K562 (cell line): ENCODE measurements around the gene PRPSAP2. TPM values are rescaled to one million over a fixed set of nuclear protein-coding genes. Genes with fewer than 3 reads are reported as not detected.

Experiments used
- ARID1B ChIP-seq: fragments of 450-650 bp; IDR thresholded peaks from 2 replicates; pipeline ENCODE4 v1.6.1; 2016; ENCODE audit warnings: antibody characterized with exemption, mild to moderate bottlenecking, inconsistent platforms
- BDP1 ChIP-seq: IDR thresholded peaks from 3 replicates; pipeline ENCODE4 v1.6.1; 2011; ENCODE audit not compliant: insufficient read length, insufficient read depth
- BRCA1 ChIP-seq, 2 experiments: fragments of 450-650 bp in 1 of 2; sonication (generic) in 1 of 2; formaldehyde crosslinking in 1 of 2; IDR thresholded peaks; 2 replicates each; pipeline versions ENCODE4 v1.5.0 to v1.6.1; 2017 to 2020; ENCODE audit warnings: mild to moderate bottlenecking in 1 of 2, missing genetic modification reagents in 1 of 2
- DPF2 ChIP-seq: fragments of 450-650 bp; IDR thresholded peaks from 2 replicates; pipeline ENCODE4 v1.6.1; 2016
- HINFP ChIP-seq: fragments of 450-650 bp; conservative IDR thresholded peaks from 2 replicates; pipeline ENCODE4 v1.6.1; 2016; ENCODE audit warnings: missing genetic modification characterization, low read depth, mild to moderate bottlenecking, control low read depth, missing compliant biosample characterization
- MIER1 ChIP-seq: fragments of 450-650 bp; IDR thresholded peaks from 2 replicates; pipeline ENCODE4 v1.6.1; 2016; ENCODE audit warnings: antibody characterized with exemption, mild to moderate bottlenecking, low read depth
- SETDB1 ChIP-seq: IDR thresholded peaks from one replicate; pipeline ENCODE4 v1.6.1; 2012; ENCODE audit warnings: low read length, control low read depth, inconsistent platforms
- SMAD1 ChIP-seq: fragments of 150-350 bp; IDR thresholded peaks from 2 replicates; pipeline ENCODE4 v1.6.1; 2014; ENCODE audit warnings: low read length, low read depth; ENCODE audit not compliant: partially characterized antibody
- SMARCA5 ChIP-seq: fragments of 450-650 bp; IDR thresholded peaks from 2 replicates; pipeline ENCODE4 v1.6.1; 2016
- ZNF232 ChIP-seq: sonication (generic); formaldehyde crosslinking; IDR thresholded peaks from 2 replicates; pipeline ENCODE4 v1.8.0; 2022; ENCODE audit warnings: mild to moderate bottlenecking, missing genetic modification reagents
- ZNF354B ChIP-seq: fragments of 250-450 bp; sonication (Bioruptor Pico); IDR thresholded peaks from 2 replicates; pipeline ENCODE4 v1.4.0; 2020
- ZNF668 ChIP-seq: fragments of 250-450 bp; sonication (Bioruptor Pico); IDR thresholded peaks from 2 replicates; pipeline ENCODE4 v1.8.0; 2022; ENCODE audit warnings: mild to moderate bottlenecking, inconsistent platforms
- polyA plus RNA-seq, 8 experiments: library from polyadenylated mRNA; depleted of rRNA in 4 of 8; stranded (reverse) in 5 of 8; unstranded in 3 of 8; fragments of >200 nt; fragmentation: Nextera tagmentation in 2 of 8; fragmentation: Illumina TruSeq in 1 of 8; extraction: Ambion mirVana in 2 of 8; extraction: Trizol in 1 of 8; gene quantifications; 2 replicates each; pipeline versions ENCODE4 v1.2.1 to v1.2.3, GENCODE V29; 2011 to 2014; ENCODE audit warnings: inconsistent platforms in 1 of 8, missing spikeins in 1 of 8
- total RNA-seq, 7 experiments: library from RNA; depleted of rRNA in 6 of 7; stranded (reverse); fragments of >200 nt in 6 of 7; fragmentation: Illumina TruSeq in 2 of 7; extraction: Trizol in 2 of 7; gene quantifications; 2 replicates each; pipeline versions ENCODE4 v1.2.1 to v1.2.3, GENCODE V29; 2011 to 2021; ENCODE audit warnings: low replicate concordance in 1 of 7
- TF ChIP-seq, protein P1 (sequence below): IDR thresholded peaks from 3 replicates; pipeline ENCODE4 v1.6.1; 2011; ENCODE audit warnings: borderline replicate concordance, mild to moderate bottlenecking; ENCODE audit not compliant: insufficient read length, insufficient read depth
- TF ChIP-seq, protein P2 (sequence below): sonication (generic); IDR thresholded peaks from 2 replicates; pipeline ENCODE4 v1.6.1; 2016
- TF ChIP-seq, protein P3 (sequence below): fragments of 250-450 bp; sonication (Bioruptor Pico); IDR thresholded peaks from 2 replicates; pipeline ENCODE4 v1.8.0; 2022; ENCODE audit warnings: moderate library complexity, mild to moderate bottlenecking, inconsistent platforms

Gene PRPSAP2
- total and polyA plus RNA-seq, 9 of the 15 experiments (the other 6 are each of a cell fraction or from before 2014, with no cell fraction given): 15.5 to 56.7 (median 35.7) TPM

DNA sequence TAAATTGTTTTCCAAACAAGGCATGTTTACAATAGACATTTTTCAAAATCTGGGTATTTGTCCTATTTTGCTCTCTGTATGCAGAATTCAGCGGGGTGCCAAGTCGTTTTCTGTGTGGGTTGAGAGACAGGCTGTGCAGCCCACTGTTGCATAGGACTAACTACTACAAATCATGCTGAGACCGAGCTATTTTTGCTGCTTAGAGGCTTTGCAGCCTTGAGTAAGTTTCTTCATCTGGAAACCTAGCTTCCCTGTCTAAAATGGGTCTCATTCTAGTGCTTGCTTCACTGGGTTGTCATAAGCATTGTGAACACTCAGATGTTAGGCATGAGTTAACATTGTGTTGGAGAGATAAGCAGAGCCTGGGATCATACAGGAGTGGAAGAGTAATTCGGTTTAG lies 1.3 kb downstream of the PRPSAP2 start (continued):
- TF ChIP-seq MIER1: no peak
- no peak for TF ChIP-seq ZNF354B (CRISPR knock-in tag)
- TF ChIP-seq DPF2: 0 out of 2 replicates have a peak, but pooled peaks have one; percentile 32
- TF ChIP-seq BRCA1 (IDR thresholded peaks at IDR 0.05): no peak
- no peak for TF ChIP-seq BRCA1 (CRISPR knock-in tag; IDR thresholded peaks at IDR 0.05)
- TF ChIP-seq BDP1: no peak
- no peak for TF ChIP-seq SETDB1
- TF ChIP-seq HINFP: no peak
- no peak for TF ChIP-seq ZNF668 (CRISPR knock-in tag)
- no peak for TF ChIP-seq SMAD1
- no peak for TF ChIP-seq ZNF232
- peak; percentile 27; the same call in 1 of the 2 replicates for TF ChIP-seq ARID1B
- TF ChIP-seq, protein P1, sequence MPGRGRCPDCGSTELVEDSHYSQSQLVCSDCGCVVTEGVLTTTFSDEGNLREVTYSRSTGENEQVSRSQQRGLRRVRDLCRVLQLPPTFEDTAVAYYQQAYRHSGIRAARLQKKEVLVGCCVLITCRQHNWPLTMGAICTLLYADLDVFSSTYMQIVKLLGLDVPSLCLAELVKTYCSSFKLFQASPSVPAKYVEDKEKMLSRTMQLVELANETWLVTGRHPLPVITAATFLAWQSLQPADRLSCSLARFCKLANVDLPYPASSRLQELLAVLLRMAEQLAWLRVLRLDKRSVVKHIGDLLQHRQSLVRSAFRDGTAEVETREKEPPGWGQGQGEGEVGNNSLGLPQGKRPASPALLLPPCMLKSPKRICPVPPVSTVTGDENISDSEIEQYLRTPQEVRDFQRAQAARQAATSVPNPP: no peak
- TF ChIP-seq, protein P2, sequence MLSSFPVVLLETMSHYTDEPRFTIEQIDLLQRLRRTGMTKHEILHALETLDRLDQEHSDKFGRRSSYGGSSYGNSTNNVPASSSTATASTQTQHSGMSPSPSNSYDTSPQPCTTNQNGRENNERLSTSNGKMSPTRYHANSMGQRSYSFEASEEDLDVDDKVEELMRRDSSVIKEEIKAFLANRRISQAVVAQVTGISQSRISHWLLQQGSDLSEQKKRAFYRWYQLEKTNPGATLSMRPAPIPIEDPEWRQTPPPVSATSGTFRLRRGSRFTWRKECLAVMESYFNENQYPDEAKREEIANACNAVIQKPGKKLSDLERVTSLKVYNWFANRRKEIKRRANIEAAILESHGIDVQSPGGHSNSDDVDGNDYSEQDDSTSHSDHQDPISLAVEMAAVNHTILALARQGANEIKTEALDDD: peak; percentile 23; the same call in 1 of the 2 replicates
- TF ChIP-seq, protein P3, sequence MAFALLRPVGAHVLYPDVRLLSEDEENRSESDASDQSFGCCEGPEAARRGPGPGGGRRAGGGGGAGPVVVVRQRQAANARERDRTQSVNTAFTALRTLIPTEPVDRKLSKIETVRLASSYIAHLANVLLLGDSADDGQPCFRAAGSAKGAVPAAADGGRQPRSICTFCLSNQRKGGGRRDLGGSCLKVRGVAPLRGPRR (CRISPR knock-in tag): no peak
- no peak for TF ChIP-seq SMARCA5
